GM18519 (cell line): ENCODE data around the gene RFPL2.

Experiments
- ATAC-seq: cut with Tn5 transposase; IDR thresholded peaks from one replicate; pipeline ENCODE4 v1.9.1; 2021; ENCODE audit warnings: mild to moderate bottlenecking, moderate library complexity; ENCODE audit not compliant: unreplicated experiment, low FRiP score

RFPL2 gene

DNA sequence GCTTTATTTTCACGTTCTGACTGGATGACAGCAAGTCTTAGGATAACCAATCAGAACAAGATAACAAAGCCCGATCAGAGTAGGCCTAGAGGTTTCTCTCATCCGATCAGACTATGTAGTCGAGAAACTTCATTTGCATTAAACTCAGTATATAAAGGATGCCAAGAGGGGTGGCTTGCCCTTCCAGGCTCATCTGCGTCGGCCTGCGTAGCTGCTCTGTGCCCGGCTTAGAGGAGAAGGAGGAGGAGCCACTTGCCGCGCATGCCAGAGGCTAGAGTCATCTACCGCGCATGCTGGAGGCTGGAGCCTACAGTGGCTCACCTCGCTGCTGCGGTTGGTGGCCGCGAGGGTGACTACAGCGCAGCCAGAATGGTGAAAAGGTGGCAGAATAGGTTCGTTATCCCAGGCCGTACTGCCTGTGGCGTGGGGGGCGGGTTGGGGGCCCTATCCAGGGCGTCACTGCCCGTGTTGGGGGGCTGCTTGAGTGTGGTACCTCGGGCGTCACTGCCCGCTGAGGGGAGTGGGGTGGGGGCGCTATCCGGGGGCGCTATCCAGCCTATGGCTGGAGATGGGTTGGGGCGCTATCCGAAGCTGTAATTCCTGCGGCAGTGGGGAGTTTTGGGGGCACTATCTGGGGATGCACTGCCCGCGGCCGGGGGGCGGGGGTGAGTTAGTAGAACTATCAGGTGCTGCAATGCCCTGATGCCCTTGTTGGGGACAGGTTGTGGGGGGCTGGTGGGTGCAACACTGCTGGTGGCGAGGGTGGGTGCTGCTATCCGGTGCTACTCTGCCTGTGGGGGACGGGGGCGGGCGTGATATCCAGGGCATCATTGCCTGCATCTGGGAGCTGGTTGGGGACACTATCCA lies at the start of gene RFPL2:
RFPL2 (minus strand) TSS at position 218 of the 867 bp plus-strand sequence. CDS start 2,622 bp downstream, outside the sequence.
- ATAC-seq: no peak

DNA sequence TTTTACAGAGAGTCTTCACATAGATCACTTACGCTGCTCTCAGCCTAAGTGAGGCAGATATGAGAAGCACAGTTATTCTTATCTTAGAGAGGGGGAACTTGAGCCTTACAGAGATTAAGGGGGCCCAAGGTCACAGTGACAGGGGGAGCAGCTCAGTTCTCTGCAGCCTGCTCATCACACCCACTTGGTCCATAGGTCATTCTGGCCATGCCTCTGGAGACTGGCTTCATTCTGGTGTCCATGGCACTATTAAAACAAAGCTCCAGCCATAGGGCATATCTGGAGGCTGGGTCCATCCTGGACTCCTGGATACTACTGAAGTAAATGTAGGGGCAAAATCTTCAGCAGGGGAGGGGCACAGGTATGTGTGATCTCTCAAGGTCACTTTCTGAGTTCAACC lies 44.4 kb upstream of the RFPL2 start:
- ATAC-seq: no peak

DNA sequence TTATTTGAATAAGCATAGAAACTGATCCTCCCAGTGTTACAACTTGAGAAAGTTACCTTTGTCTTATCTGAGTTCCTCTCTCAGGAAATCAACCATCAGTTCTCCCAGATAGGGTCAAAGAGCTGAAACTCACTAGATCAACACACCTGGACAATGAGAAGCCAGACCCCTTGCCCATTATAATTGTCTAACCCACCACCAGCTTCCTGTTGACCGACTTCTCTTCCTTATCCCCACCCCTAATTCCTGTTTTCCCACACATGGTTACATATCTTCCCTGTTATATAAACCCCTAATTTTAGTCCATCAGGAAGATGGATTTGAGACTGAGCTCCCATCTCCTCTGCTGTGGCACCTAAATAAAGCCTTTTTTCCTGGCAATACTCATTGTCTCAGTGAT lies 43.4 kb upstream of the RFPL2 start:
- ATAC-seq: no peak

DNA sequence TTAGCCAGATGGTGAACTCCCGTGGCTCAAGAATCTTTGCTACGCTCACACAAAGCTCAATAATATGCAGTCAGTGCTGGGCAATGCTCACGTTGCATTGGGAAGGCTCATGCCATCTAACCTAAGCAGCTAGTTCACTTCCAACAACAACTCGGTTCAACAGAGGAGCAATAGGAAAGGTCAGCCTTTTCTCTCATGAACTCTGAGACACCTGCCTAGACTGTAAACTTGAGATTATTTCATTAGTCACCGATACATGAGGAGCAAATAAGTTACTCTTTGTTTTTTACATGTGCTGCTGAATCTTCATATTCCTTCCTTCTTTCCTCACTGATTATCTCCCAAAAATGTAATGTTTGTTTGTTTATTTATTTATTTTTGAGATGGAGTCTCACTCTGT lies 41.3 kb upstream of the RFPL2 start:
- ATAC-seq: no peak

DNA sequence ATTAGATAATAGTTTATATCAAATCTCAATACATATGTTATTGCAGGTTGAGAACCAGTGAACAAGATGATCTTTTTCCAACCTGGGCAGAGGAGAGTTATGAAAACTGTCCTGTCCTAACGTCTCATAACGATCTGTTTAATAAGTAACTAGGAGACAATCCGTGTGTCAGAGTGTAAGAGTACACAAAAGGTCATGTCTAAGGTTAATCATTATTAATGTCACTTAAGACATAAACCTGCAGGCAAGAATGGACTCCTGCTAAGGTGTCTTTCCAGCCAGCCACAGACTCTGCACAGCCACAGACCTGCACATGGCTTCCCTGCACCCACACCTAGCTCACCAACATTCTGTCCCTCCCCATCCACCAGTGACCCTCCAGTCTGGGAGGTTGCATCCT lies 40.2 kb upstream of the RFPL2 start:
- no peak for ATAC-seq

DNA sequence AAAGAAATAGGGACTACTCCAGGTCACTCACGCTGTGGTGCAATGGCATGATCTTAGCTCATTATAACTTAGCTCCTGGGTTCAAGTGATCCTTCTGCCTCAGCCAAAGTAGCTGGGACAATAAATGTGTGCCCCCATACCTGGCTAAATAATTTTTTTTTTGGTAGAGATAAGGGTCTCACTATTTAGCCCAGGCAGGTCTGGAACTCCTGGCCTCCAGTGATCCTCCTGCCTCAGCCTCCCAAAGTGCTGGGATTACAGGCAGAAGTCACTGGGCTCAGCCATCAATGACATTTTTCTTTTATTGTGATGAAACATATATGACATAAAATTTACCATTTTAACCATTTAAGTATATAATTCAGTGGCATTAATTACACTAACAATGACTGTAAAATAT lies 39.7 kb upstream of the RFPL2 start:
- no peak for ATAC-seq

DNA sequence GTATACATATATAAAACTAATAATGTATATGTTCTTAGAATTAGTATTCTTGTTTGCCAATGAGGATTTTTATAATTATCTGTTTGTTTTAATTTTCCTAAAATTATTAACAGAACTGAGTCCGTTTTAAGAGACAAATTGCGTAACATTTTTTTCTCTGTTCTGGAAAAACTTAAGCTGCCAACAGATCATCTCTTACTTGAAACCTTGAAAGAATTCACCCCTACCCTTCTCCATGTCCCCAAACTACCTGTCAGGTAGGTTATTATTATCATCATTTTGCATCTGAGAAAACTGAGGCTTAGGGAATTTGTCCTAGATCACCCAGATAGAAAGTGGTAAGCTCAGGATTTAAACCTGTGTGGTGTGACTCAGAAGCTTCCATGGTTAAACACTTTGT lies 35.6 kb upstream of the RFPL2 start:
- no peak for ATAC-seq

DNA sequence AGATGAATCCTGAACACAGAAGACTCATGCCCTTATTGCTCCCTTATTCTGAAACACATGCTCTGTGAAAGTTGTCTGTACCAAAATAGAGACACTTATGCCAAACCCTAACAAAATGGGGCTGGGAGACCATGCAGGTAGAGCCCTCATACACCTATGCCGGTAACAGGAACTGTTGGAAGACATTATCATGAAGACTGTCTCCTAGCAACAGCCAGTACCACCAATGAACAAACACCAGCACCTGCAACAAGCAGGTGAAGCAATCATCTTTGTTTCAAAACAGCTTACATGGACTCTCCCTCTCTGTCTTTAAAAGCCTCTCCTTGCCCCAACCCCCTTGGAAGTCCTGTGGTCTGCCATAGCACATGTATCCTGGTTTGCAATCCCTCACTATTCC lies 33.0 kb upstream of the RFPL2 start:
- ATAC-seq: no peak

DNA sequence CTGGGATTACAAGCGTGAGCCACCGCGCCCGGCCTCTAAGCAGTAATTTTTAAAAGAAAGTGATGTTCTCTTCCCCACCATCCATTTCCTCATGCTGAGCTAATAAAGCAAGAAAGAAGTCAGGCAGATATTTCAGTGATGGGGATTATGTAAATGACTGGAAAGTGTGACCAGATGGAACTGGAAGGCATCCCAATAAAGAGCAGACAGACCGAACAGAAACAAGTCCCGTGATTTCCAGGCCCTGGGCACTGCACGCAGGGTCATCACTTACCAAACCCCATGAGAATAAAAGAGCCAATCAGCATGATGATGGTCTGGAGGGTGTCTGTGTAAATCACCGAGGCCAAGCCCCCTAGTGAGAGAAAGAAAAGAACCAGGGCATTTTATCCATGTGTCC lies 32.1 kb upstream of the RFPL2 start:
- no peak for ATAC-seq

DNA sequence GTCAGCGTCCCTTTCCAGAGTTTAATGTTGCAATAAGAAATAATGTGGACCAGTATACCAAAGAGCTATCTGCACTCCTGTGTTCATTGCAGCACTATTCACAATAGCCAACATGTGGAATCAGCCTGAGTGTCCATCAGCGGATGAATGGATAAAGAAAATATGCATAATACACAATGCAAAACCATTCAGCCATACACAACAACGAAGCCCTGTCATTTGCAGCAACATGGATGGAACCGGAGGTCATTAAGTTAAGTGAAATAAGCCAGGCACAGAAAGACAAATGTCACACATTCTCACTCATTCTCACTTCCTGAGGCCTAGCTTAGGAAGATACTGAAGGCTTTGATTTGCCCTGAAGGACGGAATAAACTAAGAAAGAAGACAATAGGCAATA lies 28.2 kb upstream of the RFPL2 start:
- no peak for ATAC-seq

DNA sequence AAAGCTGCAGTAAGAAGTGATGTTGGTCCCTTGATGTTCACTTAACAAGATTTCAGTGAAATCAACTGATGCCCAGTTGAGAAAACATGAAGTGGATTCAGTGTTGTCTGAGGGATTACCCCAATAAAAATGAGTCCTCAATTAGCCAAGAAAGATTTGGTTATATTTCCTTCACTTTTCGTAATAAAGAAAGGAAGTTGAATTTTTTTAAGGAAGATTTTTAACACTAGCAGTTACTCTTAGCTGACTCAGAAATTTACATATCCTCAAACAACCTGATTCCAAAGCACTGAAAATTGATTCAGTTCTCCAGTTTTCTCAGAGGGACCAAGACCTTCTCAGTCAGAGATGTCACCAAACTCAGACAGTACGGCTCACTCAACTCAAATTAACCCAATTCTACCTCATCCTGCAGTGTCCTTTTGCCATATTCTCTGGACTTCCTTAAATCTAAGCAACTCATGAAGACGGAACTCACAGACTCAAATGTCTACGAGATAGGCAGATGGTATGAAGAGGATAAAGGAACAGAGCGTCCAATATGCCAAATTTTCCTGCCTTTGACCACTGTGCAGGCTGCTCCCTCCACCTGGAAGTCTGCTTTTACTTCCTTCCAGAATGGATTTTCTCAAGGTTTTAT lies 27.4 kb upstream of the RFPL2 start:
- no peak for ATAC-seq

DNA sequence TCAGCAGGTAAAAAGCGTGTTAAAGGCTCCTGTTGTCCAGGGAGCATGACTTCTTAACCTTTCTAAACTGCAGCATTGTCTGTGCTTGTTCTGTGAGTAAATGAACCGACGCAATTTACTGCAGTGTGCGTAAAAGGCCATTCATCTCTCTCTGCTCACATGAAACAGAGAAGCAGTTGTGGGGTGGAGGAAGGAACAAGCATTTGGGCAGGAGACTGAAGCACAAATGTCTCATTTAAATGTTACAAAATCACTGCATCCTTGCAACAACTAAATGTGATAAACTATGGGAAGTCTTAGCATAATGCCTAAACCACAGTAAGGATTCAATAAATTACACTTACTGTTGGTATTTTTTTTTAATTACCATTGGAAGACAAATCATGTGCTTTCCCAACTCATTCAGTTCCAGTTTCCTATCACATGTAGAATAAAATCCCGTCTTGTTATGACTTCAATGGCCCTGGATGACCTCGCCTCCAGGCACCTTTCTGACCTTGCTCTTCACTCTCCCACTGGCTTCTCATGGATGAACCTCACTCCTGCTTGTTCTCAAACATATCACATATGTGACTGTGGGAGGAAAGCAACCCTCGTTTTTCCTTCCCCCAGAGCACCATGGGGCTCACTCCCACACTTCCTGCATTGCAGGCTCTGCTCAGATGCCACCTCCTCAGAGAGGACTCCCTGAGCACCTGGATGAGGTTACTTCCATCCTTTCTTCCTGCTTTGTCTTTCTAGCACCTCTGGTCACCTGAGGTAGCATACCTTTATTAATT lies 21.6 kb upstream of the RFPL2 start:
- no peak for ATAC-seq

DNA sequence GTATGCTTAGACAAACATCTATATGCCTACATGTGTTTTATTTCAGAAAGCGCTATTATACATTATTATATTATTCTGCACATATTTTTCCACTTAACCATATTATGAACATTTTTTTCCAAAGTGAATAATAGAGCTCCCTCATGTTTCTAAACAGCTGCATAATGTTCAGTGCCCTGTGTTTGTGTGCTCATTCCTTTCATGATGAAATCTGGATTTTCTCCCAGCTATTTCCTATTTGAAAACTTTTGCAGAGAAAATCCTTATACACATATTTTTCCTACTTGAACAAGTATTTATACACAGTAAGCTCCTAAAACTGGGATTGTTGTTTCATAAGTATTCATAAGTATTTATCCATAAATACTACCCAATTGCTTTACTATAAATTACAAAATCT lies 18.1 kb upstream of the RFPL2 start:
- no peak for ATAC-seq

DNA sequence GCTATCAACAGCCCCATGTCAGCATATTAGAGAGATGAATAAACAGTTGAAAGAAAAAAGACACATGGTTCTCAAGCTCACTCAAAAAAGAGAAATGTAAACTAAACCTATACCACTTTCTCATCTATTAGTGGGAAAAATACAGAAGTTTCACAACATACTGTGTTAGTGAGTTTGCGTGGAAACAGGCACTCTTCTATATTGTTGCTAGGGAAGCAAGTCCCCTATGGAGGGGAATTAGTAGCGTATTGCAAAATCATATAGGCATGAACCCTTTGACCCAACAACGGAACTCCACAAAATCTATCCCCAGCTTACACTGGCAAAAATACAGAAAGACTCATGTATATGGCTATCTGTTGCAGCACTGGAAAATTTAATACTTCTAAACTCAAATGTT lies 14.2 kb upstream of the RFPL2 start:
- ATAC-seq: no peak

DNA sequence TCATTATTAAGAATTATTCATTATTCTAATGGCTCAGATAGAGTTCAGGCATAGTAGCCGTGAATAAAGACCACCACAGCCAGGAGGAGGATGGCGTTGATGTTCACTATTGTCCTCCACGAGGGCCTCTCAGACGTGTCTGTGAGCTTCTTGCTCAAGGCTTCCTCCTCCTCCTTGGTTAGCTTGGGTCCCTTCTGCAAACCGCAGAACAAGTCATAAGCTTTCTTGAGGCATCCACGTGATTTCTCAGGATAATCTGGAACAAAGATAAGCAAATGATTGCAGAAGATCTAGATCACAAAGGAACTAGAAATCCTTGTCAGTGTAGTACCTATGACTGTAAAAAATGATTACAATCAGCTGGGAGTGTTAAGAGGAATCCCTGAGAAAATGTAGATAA lies 13.6 kb upstream of the RFPL2 start:
- no peak for ATAC-seq

DNA sequence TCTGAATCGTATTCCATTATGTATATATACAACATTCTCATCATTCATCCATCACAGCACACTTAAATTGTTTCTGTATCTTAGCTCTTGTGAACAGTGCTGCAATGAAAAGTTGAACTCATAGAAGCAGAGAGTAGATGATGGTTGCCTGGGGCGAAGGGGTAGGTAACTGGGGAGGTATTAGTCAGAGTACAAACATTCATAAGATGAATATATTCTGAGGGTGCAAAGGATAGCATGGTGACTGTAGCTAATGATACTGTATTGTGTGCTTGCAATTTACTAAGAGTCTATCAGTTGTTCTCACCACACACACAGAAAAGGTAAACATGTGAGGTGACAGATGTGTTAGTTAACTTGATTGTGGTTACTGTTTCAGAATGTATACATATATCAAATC lies 12.6 kb upstream of the RFPL2 start:
- no peak for ATAC-seq

DNA sequence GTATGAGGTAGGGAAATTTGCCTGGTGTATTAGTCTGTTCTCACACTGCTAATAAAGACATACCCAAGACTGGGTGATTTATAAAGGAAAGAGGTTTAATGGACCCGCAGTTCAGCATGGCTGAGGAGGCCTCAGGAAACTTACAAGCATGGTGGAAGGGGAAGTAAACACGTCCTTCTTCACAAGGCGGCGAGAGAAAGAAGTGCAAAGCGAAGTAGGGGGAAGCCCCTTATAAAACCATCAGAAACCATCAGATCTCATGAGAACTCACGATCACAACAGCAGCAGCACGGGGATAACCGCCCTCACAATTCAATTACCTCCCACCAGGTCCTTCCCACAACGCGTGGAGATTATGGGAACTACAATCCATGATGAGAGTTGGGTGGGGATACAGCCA lies 12.0 kb upstream of the RFPL2 start:
- no peak for ATAC-seq

DNA sequence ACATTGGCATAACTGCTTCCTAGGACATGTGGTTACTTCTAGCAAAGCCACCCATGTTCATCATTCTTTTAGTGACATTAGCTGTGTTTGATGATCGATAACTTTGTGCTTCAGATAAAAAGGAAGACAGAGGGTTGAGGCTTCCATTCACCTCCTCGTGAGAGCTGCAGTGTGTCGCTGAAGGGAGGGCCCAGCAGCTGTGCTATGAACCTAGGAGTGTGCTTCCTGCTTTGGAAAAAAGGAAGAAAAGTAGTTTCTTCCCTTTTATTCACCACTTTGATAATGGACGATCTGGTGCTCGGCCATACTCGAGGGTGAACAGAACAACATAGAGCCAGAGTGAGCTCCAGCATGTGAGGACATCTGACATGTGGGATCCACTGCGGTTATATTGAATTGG lies 6.1 kb upstream of the RFPL2 start:
- no peak for ATAC-seq

DNA sequence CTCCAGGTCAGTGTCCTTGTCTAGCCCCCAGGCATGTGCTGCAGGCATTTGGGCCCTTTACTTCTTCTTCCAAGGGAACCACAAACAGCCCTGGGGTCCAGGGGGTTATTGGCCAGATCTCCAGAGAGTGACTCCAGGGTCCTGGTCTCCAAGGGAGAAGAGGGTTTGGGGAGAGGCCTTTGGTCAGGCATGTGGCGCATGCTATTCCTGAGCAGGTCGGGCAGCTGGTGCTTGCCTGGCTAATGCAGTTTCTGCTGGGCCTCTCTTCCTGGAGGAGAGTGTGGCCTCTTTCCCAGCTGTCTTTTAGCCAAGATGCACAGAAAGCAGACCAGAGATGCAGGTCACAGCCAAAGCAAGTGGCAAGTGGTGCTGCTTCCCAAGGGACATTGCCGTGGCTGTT lies 3.8 kb upstream of the RFPL2 start:
- no peak for ATAC-seq

DNA sequence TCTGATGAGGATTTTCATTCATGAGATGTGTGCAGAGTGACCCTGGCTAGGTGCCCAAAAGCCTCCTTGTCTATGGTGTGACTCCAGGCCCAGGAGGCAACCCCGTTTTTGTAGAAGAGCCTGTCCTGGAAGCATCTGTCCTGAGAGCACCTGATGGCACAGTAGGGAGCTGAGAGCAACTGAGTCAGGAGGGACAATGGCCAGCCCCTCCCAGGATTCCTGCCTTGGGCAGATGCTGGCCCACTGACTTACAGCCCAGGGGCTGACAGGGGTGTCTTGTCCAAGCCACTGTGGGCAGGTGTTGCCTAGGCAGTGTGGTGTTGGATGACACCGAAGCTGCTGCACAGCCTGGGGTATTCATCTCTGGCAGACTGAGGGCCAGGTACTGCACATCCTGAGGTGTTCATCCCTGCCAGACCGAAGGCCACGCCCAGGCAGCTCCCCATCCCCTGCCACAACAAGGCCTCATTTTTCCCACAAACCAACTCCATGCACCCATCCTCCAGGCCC lies 3.2 kb upstream of the RFPL2 start:
- no peak for ATAC-seq
